Measurements from ENCODE around the gene MRAP.

GRCh38 chr21:32257962-32258785 lies 40.5 kb upstream of the MRAP start:
- TF ChIP-seq BHLHE40 (IDR thresholded peaks at IDR 0.05; ENCODE audit: low read depth, low read length) (no peak), CHD4 (IDR thresholded peaks at IDR 0.05; ENCODE audit: borderline replicate concordance) (no peak), CEBPB (IDR thresholded peaks at IDR 0.05) (no peak), JUN (IDR thresholded peaks at IDR 0.05) (no peak)

Measured in A549 (cell line).